Spleen (tissue), 7 donors: ENCODE measurements around the gene MYO1B.

Experiments used
- CTCF ChIP-seq, 11 experiments: fragments of 200-600 bp in 7 of 11; fragments of 450-650 bp in 4 of 11; sonication (generic) in 4 of 11; IDR thresholded peaks in 8 of 11; conservative IDR thresholded peaks in 3 of 11; 1 replicate in 7 of 11; 2 replicates in 4 of 11; pipeline versions ENCODE4 v1.4.0 to v1.8.0; 2016 to 2021; ENCODE audit warnings: antibody characterized with exemption in 11 of 11, inconsistent platforms in 4 of 11, mild to moderate bottlenecking in 1 of 11
- POLR2A ChIP-seq, 3 donors: fragments of 450-650 bp; IDR thresholded peaks; one replicate each; pipeline ENCODE4 v1.5.1; 2017; ENCODE audit warnings: antibody characterized with exemption in 3 of 3, mild to moderate bottlenecking in 1 of 3
- POLR2AphosphoS5 ChIP-seq, 3 donors: sonication (generic); formaldehyde crosslinking; IDR thresholded peaks; one replicate each; pipeline ENCODE4 v1.5.1; 2017; ENCODE audit warnings: antibody characterized with exemption in 3 of 3
- donor health status: DM: no; HTN: no; CAD: no; lungs with moderate emphysema.
- donor health status: DM: no; HTN: no; CAD: no.
- donor health status: DM: no; HTN: no; CAD: no.

- no peak for TF ChIP-seq POLR2AphosphoS5 (IDR thresholded peaks at IDR 0.05)
- TF ChIP-seq CTCF (IDR thresholded peaks at IDR 0.05 in 8 of 11, conservative IDR thresholded peaks at IDR 0.05 in 3 of 11), result no peak
- TF ChIP-seq POLR2A (IDR thresholded peaks at IDR 0.05), result no peak
Measured at GRCh38 chr2:191285252-191285651, 40.0 kb downstream of the MYO1B start.
